Sigmoid colon (tissue), 4 donors: ENCODE data around the gene NPW.

ENCODE experiments used
- EP300 ChIP-seq, 4 donors: sonication (generic); formaldehyde crosslinking; IDR thresholded peaks; one replicate each; pipeline ENCODE4 v1.6.1; 2017; ENCODE audit warnings: antibody characterized with exemption in 4 of 4
- POLR2A ChIP-seq, 2 donors: fragments of 450-650 bp; IDR thresholded peaks; one replicate each; pipeline ENCODE4 v1.6.1; 2016; ENCODE audit warnings: antibody characterized with exemption in 2 of 2, mild to moderate bottlenecking in 2 of 2, moderate library complexity in 2 of 2
- POLR2AphosphoS5 ChIP-seq, 4 donors: sonication (generic); formaldehyde crosslinking; IDR thresholded peaks; one replicate each; pipeline ENCODE4 v1.6.1; 2017; ENCODE audit warnings: antibody characterized with exemption in 4 of 4
- TF ChIP-seq, protein P1 (sequence below), 4 experiments: fragments of 450-650 bp in 3 of 4; fragments of 200-600 bp in 1 of 4; IDR thresholded peaks; one replicate each; pipeline ENCODE4 v1.5.1; 2016 to 2019; ENCODE audit warnings: antibody characterized with exemption in 4 of 4, mild to moderate bottlenecking in 3 of 4, moderate library complexity in 2 of 4

DNA sequence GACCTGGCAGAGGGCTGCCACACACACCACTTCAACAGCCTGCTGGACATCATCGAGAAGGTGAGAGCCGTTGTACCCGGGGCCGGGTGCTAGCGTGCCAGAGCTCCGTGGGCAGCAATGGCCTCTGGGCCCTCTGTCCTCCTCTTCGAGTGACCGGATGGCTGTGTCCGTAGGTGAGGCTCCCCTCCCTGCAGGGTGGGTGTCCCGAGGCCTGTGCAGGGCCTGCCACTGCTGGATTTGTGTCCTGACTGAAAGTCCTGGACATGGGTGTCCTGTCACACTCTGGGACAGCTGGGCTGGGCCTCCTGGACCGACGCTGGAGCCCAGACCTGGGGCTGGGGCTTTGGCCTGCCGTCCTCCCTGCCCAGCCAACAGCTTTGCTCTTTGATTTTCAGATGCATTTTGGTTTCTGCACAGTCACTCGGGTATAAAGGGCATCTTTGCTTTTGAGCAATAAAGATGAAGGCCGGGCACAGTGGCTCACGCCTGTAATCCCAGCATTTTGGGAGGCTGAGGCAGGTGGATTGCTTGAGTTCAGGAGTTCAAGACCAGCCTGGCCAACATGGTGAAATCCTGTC is 44.9 kb downstream of the NPW start:
- TF ChIP-seq POLR2A (IDR thresholded peaks at IDR 0.05) (no peak), EP300 (IDR thresholded peaks at IDR 0.05) (no peak), POLR2AphosphoS5 (IDR thresholded peaks at IDR 0.05) (no peak)
- TF ChIP-seq, protein P1, sequence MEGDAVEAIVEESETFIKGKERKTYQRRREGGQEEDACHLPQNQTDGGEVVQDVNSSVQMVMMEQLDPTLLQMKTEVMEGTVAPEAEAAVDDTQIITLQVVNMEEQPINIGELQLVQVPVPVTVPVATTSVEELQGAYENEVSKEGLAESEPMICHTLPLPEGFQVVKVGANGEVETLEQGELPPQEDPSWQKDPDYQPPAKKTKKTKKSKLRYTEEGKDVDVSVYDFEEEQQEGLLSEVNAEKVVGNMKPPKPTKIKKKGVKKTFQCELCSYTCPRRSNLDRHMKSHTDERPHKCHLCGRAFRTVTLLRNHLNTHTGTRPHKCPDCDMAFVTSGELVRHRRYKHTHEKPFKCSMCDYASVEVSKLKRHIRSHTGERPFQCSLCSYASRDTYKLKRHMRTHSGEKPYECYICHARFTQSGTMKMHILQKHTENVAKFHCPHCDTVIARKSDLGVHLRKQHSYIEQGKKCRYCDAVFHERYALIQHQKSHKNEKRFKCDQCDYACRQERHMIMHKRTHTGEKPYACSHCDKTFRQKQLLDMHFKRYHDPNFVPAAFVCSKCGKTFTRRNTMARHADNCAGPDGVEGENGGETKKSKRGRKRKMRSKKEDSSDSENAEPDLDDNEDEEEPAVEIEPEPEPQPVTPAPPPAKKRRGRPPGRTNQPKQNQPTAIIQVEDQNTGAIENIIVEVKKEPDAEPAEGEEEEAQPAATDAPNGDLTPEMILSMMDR (IDR thresholded peaks at IDR 0.05): no peak
